Endothelial cell (in vitro differentiated cells): ENCODE measurements around the gene OSBPL3. TPM values are rescaled to one million over a fixed set of nuclear protein-coding genes. Genes with fewer than 3 reads are reported as not detected.

Experiments
- DNase-seq: peaks from one replicate; pipeline ENCODE4 v3.0.0; 2021; ENCODE audit warnings: low spot score
- H3K27ac Mint-ChIP-seq: one replicate; pipeline ENCODE4 v1.8.0; 2021; ENCODE audit warnings: mixed read lengths, inconsistent platforms; ENCODE audit not compliant: unreplicated experiment
- H3K27me3 Mint-ChIP-seq: one replicate; pipeline ENCODE4 v1.8.0; 2021; ENCODE audit warnings: mild to moderate bottlenecking, moderate library complexity, mixed read lengths, inconsistent platforms; ENCODE audit not compliant: unreplicated experiment
- H3K36me3 Mint-ChIP-seq: one replicate; pipeline ENCODE4 v1.8.0; 2021; ENCODE audit warnings: mild to moderate bottlenecking, low read depth, mixed read lengths, inconsistent platforms; ENCODE audit not compliant: unreplicated experiment
- H3K4me1 Mint-ChIP-seq: one replicate; pipeline ENCODE4 v1.8.0; 2021; ENCODE audit warnings: mild to moderate bottlenecking, mixed read lengths, inconsistent platforms; ENCODE audit not compliant: unreplicated experiment
- H3K4me3 Mint-ChIP-seq: one replicate; pipeline ENCODE4 v1.8.0; 2021; ENCODE audit warnings: mild to moderate bottlenecking, mixed read lengths, inconsistent platforms; ENCODE audit not compliant: unreplicated experiment
- H3K9me3 Mint-ChIP-seq: one replicate; pipeline ENCODE4 v1.8.0; 2021; ENCODE audit warnings: mixed read lengths, inconsistent platforms; ENCODE audit not compliant: unreplicated experiment
- total RNA-seq: library from RNA; stranded (reverse); fragmentation: NEBNext Ultra II Directional; extraction: Animal tissue kit (Norgen Biotek cat#: 25700); gene quantifications from one replicate; pipeline ENCODE4 v1.2.1, GENCODE V29; 2021; ENCODE audit not compliant: unreplicated experiment
- TF ChIP-seq, protein P1 (sequence below): fragments of 200-600 bp; sonication (generic); IDR thresholded peaks from one replicate; pipeline ENCODE4 v1.5.0; 2021; ENCODE audit warnings: antibody characterized with exemption; ENCODE audit not compliant: unreplicated experiment

The OSBPL3 gene
- total RNA-seq, 1 donor from 2014 or later: 3.1 TPM

DNA sequence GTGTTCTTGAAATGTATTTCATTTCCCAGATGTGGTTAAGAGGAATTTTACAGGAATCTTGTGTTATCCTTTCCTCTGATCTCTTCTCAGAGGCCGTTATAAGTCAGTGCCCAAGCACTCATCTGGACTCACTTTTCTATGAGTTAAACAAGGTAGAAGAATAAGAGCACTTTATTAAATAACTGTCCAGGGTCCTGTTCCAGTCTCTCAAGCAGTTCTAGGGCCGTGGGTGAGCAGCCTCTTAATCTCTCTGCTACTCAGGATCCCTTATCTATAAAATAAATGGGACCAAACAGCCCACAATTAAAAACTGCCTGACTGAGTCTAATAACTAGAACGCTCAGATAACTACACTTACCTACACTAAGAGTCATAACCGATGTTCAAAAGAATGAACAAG, 111.2 kb downstream of the OSBPL3 start:
- no peak overlapping the region for H3K27ac Mint-ChIP-seq
- no peak overlapping the region for H3K4me3 Mint-ChIP-seq
- H3K9me3 Mint-ChIP-seq: no peaks in the 10 kb centered on the region
- TF ChIP-seq, protein P1, sequence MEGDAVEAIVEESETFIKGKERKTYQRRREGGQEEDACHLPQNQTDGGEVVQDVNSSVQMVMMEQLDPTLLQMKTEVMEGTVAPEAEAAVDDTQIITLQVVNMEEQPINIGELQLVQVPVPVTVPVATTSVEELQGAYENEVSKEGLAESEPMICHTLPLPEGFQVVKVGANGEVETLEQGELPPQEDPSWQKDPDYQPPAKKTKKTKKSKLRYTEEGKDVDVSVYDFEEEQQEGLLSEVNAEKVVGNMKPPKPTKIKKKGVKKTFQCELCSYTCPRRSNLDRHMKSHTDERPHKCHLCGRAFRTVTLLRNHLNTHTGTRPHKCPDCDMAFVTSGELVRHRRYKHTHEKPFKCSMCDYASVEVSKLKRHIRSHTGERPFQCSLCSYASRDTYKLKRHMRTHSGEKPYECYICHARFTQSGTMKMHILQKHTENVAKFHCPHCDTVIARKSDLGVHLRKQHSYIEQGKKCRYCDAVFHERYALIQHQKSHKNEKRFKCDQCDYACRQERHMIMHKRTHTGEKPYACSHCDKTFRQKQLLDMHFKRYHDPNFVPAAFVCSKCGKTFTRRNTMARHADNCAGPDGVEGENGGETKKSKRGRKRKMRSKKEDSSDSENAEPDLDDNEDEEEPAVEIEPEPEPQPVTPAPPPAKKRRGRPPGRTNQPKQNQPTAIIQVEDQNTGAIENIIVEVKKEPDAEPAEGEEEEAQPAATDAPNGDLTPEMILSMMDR: no peak
- DNase-seq: no peak
- peaks cover 2% of the 10 kb centered on the region for H3K4me1 Mint-ChIP-seq
- H3K27me3 Mint-ChIP-seq: no peaks in the 10 kb centered on the region
- H3K36me3 Mint-ChIP-seq: no peaks in the 10 kb centered on the region

DNA sequence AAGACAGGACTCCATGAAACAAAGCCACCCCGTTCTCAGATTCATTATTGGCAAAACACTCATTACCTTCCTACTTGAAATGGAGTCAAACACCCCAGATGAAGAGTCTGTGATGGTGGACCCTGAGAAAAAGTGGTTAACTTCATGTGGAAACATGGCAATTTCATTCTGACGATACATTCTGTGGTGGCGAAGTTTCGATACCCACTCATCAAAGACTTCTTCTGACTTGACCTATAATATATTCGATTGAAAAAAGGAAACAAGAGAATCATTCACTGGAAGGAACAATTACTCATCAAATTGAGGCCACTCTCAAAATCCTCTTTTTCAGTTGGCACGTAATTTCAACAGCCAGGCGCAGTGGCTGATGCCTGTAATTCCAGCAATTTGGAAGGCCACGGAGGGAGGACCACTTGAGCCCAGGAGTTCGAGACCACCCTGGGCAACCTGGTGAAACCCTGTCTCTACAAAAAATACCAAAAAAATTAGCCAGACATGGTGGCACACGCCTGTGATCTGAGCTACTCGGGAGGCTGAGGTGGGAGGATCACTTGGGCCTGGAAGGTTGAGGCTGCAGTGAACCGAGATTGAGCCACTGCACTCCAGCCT, 113.9 kb downstream of the OSBPL3 start:
- peaks cover 2% of the 10 kb centered on the region for H3K27me3 Mint-ChIP-seq
- H3K27ac Mint-ChIP-seq: no peak overlapping the region
- TF ChIP-seq, protein P1: no peak
- DNase-seq: no peak
- no peak overlapping the region for H3K4me3 Mint-ChIP-seq
- no peaks in the 10 kb centered on the region for H3K4me1 Mint-ChIP-seq
- H3K9me3 Mint-ChIP-seq: no peaks in the 10 kb centered on the region
- no peaks in the 10 kb centered on the region for H3K36me3 Mint-ChIP-seq

DNA sequence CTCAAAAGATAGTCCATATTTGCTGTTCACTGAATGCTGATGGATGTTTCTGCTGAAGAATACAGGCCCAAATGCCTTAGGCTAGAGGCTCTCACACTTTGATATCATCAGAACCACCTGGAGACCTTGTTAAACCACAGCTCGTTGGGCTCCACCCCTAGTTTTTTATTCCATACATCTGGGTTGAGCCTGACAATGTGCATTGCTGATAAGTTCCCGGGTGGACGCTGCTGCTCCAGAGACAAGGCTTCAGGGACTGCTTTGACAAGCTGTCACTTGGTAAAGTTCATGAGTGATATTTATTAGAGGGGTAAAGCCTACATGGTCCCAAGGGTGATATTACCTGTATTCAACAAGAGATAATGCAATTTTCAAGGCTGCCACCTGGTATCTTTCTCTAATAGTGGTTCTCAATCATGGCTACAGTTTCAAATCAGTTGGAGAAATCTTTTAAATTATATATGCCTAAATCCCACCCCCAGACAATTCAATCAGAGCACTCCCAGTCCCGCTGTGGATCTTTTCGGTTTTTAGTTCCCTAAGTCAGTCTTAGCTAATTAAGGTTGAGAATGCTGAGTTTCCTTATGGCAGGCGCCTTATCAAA, 115.7 kb downstream of the OSBPL3 start:
- no peak for DNase-seq
- Mint-ChIP-seq H3K4me3 (no peak overlapping the region), H3K4me1 (no peaks in the 10 kb centered on the region), H3K27ac (no peak overlapping the region), H3K36me3 (no peaks in the 10 kb centered on the region), H3K9me3 (no peaks in the 10 kb centered on the region), H3K27me3 (peaks cover 2% of the 10 kb centered on the region)
- TF ChIP-seq, protein P1: no peak

DNA sequence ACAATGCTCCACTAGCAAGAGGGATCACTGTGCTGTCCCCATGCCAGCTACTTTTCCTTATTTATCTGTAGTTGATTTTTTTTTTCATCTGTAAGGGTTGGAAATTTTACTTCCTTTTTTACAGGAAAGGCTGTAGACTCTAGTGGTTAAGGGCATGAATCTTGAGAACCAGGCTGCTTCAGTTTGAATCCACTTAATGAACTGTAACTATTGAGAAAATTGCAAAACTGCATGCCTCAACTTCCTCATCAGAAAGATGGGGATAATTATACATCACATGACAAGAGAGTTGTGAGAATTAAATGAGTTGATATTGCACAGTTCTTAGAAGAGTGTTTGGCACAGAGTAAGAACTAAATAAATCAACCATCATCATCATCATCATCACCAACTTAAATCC, 116.4 kb downstream of the OSBPL3 start:
- H3K27ac Mint-ChIP-seq: no peak overlapping the region
- no peak for DNase-seq
- no peaks in the 10 kb centered on the region for H3K4me1 Mint-ChIP-seq
- TF ChIP-seq, protein P1: no peak
- H3K36me3 Mint-ChIP-seq: no peaks in the 10 kb centered on the region
- no peaks in the 10 kb centered on the region for H3K9me3 Mint-ChIP-seq
- H3K27me3 Mint-ChIP-seq: peaks cover 2% of the 10 kb centered on the region
- H3K4me3 Mint-ChIP-seq: no peak overlapping the region

DNA sequence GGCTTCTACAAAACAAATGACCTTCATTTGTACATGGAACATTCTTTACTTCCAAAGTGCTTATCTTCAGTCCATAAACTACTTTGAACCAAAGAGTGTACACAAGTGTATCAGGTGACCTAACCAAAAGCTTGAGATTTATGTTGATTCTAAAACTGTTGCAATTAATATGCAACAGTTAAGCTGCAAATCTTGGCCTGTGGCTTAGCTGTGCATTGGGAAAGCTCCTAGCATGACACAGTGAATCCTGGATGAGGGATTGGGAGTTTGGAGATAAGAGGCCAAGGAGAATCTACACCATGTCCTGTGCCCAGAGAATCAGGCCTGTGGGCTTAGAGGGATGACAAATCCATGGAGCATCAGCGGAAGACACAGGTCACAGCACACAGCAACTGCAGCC, 117.5 kb downstream of the OSBPL3 start:
- Mint-ChIP-seq H3K27ac (no peak overlapping the region), H3K27me3 (peaks cover 2% of the 10 kb centered on the region), H3K9me3 (no peaks in the 10 kb centered on the region), H3K36me3 (no peaks in the 10 kb centered on the region), H3K4me1 (peaks cover 4% of the 10 kb centered on the region), H3K4me3 (no peak overlapping the region)
- TF ChIP-seq, protein P1: no peak
- no peak for DNase-seq
